KMS-11 (cell line): ENCODE results near the gene ASPSCR1.

Experiments
- H2AFZ ChIP-seq: fragments of 200-600 bp; sonication (generic); 2 replicates; pipeline ENCODE4 v1.6.1; 2016; ENCODE audit warnings: antibody characterized with exemption, mixed run types, low read depth
- H3K27ac ChIP-seq: fragments of 200-600 bp; sonication (generic); 2 replicates; pipeline ENCODE4 v1.6.1; 2016; ENCODE audit warnings: mild to moderate bottlenecking, mixed run types
- H3K27me3 ChIP-seq: fragments of 200-600 bp; sonication (generic); 2 replicates; pipeline ENCODE4 v1.6.1; 2017; ENCODE audit warnings: mild to moderate bottlenecking, low read depth, mixed run types, moderate library complexity; ENCODE audit not compliant: insufficient read depth
- H3K36me3 ChIP-seq: fragments of 200-600 bp; sonication (generic); 2 replicates; pipeline ENCODE4 v1.6.1; 2017; ENCODE audit warnings: mild to moderate bottlenecking, mixed run types; ENCODE audit not compliant: insufficient read depth
- H3K4me1 ChIP-seq: fragments of 200-600 bp; sonication (generic); 2 replicates; pipeline ENCODE4 v1.6.1; 2016; ENCODE audit warnings: mild to moderate bottlenecking, low read depth, mixed run types; ENCODE audit not compliant: poor library complexity, severe bottlenecking
- H3K4me2 ChIP-seq: fragments of 200-600 bp; sonication (generic); 2 replicates; pipeline ENCODE4 v1.7.0; 2016; ENCODE audit warnings: mild to moderate bottlenecking, mixed run types
- H3K4me3 ChIP-seq: fragments of 200-600 bp; sonication (generic); IDR thresholded peaks from 2 replicates; pipeline ENCODE4 v1.6.1; 2017; ENCODE audit warnings: low read depth, low read length, mixed read lengths; ENCODE audit not compliant: insufficient read depth
- H3K79me2 ChIP-seq: fragments of 200-600 bp; sonication (generic); 2 replicates; pipeline ENCODE4 v1.6.1; 2016; ENCODE audit warnings: low read depth, mixed run types; ENCODE audit not compliant: insufficient read depth
- H3K9ac ChIP-seq: fragments of 200-600 bp; sonication (generic); 2 replicates; pipeline ENCODE4 v1.6.1; 2016; ENCODE audit warnings: mild to moderate bottlenecking, mixed run types
- H4K20me1 ChIP-seq: fragments of 200-600 bp; sonication (generic); 2 replicates; pipeline ENCODE4 v1.6.1; 2016; ENCODE audit warnings: mild to moderate bottlenecking, mixed run types; ENCODE audit not compliant: insufficient read depth
- TF ChIP-seq, protein P1 (sequence below): fragments of 200-600 bp; sonication (generic); conservative IDR thresholded peaks from 2 replicates; pipeline ENCODE4 v1.6.1; 2017; ENCODE audit warnings: low read depth, mild to moderate bottlenecking, antibody characterized with exemption, low read length, moderate library complexity, mixed read lengths

Gene ASPSCR1

DNA sequence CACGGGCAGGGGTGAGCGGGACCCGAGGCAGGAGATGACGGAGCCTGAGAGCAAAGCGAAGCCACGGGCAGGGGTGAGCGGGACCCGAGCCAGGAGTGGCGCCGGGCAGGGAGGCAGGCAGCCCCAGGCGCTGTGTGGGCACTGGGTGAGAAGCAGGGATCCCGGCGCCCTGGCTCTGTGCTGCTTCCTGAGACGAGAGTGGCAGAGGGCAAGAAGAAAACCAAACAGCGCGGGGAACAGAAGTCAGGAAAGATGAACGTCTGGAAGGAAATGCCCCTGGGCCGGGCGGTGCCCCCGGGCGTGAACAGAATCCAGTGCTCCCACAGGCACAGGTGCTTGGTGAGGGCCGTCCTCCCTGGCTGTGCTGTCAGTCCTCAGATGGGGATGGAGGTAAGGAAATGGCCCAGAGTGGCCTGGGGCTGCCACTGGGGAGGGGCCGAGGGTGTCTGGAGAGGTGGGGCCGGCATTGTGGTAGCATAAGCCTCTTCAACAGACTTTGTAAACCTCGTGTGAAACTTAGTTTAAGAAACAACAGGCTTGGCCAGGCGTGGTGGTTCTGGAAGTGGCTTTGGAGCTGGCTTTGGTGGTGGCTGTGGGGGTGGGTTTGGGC is 9.8 kb downstream of the ASPSCR1 start:
- no peak overlapping the region for H3K27ac ChIP-seq
- H4K20me1 ChIP-seq: no peaks in the 10 kb centered on the region
- no peaks in the 10 kb centered on the region for H3K79me2 ChIP-seq
- H3K9ac ChIP-seq: no peak overlapping the region
- no peaks in the 10 kb centered on the region for H3K27me3 ChIP-seq
- no peak overlapping the region for H2AFZ ChIP-seq
- H3K4me2 ChIP-seq: no peak overlapping the region
- H3K4me1 ChIP-seq: no peaks in the 10 kb centered on the region
- H3K36me3 ChIP-seq: no peaks in the 10 kb centered on the region
- no peak overlapping the region for H3K4me3 ChIP-seq
- TF ChIP-seq, protein P1, sequence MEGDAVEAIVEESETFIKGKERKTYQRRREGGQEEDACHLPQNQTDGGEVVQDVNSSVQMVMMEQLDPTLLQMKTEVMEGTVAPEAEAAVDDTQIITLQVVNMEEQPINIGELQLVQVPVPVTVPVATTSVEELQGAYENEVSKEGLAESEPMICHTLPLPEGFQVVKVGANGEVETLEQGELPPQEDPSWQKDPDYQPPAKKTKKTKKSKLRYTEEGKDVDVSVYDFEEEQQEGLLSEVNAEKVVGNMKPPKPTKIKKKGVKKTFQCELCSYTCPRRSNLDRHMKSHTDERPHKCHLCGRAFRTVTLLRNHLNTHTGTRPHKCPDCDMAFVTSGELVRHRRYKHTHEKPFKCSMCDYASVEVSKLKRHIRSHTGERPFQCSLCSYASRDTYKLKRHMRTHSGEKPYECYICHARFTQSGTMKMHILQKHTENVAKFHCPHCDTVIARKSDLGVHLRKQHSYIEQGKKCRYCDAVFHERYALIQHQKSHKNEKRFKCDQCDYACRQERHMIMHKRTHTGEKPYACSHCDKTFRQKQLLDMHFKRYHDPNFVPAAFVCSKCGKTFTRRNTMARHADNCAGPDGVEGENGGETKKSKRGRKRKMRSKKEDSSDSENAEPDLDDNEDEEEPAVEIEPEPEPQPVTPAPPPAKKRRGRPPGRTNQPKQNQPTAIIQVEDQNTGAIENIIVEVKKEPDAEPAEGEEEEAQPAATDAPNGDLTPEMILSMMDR: no peak

DNA sequence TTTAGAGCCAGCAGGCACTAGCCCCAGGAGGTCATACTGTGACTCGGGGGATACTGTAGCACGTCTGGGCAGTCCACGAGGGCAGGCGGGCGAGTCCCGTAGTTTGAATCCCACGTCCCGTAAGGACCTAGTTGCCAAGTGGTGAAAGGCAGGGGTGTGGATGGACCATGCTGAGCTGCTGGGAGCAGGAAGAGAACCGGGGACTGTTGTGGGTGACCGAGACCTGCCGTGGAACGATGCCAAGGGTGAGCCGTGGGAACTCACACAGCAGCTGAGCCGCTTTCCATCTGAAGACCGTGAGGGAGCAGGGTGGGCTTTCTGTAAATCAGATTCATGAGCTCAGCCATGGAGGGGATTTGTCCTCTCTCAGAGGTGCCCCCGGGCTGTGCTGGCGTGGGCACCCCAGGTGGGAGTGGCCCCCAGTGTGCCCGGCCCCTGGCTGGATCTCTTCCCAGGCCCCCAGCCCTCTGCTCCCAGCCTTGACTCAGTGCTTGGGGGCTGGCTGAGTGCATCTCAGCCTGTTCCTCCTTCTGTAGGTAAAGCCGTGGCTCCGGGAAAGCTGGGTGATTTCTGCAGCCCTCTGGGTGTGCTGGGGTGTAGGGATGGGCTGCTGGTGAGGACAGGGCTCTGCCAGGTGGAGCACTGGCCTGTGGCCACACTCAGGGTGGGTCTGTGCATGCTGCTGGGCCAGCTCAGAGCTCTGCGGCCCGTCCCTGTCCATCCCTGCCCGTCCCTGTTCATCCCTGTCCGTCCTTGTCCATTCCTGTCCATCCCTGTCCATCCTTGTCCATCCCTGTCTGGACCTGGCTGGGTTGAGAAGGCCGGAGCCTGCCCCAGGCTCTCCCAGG is 13.6 kb downstream of the ASPSCR1 start:
- Histone ChIP-seq H3K4me2 (no peak overlapping the region), H3K4me1 (no peaks in the 10 kb centered on the region), H3K27ac (no peak overlapping the region), H3K27me3 (no peaks in the 10 kb centered on the region), H3K4me3 (no peak overlapping the region), H3K79me2 (no peaks in the 10 kb centered on the region), H3K36me3 (no peaks in the 10 kb centered on the region), H2AFZ (no peak overlapping the region), H3K9ac (no peak overlapping the region), H4K20me1 (no peaks in the 10 kb centered on the region)
- TF ChIP-seq, protein P1: no peak

DNA sequence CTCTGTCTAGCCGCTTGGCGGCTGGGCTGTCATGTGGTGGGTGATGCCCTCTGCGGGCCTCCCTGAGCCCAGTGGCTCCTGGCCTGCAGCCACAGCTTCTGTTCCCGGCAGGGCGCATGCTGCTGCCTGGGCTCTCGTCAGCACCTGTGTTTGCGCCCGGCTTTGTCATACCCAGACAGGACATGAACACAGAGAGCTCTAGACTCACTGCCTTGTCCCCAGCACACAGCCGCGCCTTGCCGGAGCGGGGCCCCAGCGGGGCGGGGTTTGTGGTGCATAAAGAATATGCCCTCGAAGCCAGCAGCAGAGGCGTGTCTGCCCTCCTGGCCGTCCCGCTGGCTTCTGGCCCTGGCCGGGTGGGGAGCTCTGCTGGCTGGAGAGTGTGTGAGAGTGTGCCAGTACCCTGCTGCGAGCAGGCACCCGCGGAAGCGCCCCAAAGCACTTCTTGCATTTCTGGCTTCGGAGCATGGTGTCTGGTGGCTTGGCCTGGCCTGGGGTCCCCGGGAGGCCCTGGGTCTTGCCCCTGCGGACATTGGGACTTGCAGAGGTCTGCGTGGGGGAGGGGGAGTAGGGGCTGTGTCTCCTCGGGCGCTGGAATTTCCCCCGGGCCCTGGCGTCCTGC is 14.4 kb downstream of the ASPSCR1 start:
- no peak overlapping the region for H2AFZ ChIP-seq
- H3K4me1 ChIP-seq: no peaks in the 10 kb centered on the region
- H3K4me3 ChIP-seq: no peak overlapping the region
- H3K4me2 ChIP-seq: no peak overlapping the region
- no peaks in the 10 kb centered on the region for H3K79me2 ChIP-seq
- H3K9ac ChIP-seq: no peak overlapping the region
- TF ChIP-seq, protein P1: no peak
- H3K27ac ChIP-seq: no peak overlapping the region
- no peaks in the 10 kb centered on the region for H3K36me3 ChIP-seq
- no peaks in the 10 kb centered on the region for H3K27me3 ChIP-seq
- no peaks in the 10 kb centered on the region for H4K20me1 ChIP-seq

DNA sequence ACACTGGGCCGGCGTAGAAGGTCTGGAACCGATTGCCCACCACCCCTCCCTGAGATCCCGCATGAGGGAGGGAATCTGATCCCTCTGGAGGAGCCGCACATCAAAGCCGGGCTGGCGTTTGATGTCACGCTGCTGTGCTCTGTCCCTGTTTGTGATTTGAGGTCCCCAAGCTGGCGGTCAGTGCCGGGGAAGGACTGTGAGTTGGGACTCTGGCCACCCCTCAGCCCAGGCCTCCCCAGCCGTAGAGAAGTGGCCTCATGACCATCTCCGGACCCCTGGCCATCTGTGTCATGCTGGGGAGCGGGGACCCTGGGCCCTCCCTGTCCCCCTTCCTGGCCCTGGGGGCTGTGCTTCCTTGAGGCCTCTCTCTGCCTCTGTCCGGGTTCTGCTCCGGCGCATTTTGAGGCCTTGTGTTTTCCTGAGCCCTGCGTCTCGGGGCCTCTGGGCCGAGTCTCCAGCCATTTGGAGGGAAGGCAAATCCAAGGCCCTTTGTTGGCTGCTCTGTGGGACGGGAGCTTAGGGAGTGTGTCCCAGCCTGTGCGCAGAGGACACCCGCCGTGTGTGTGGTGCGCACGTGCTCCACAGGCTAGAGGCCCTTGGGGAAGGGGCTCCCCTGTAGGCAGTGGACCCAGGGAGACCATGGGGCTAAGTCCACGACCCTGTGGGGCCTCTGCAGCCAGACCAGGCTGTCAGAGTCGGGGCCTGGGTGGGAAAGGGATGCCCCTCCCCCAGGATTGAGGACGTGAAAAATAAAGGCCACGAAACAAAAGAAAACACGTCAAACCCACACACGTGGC is 15.1 kb downstream of the ASPSCR1 start:
- Histone ChIP-seq H2AFZ (no peak overlapping the region), H3K4me2 (no peak overlapping the region), H3K27me3 (no peaks in the 10 kb centered on the region), H3K27ac (no peak overlapping the region), H3K4me1 (no peaks in the 10 kb centered on the region), H4K20me1 (no peaks in the 10 kb centered on the region), H3K36me3 (no peaks in the 10 kb centered on the region), H3K79me2 (no peaks in the 10 kb centered on the region), H3K4me3 (no peak overlapping the region), H3K9ac (no peak overlapping the region)
- TF ChIP-seq, protein P1: no peak
